Adrenal gland (tissue), 5 donors: ENCODE measurements around the gene LRP1B.

Source experiments
- CTCF ChIP-seq, 6 experiments: fragments of 450-650 bp in 4 of 6; fragments of 200-600 bp in 2 of 6; sonication (generic) in 1 of 6; IDR thresholded peaks; 1 replicate in 5 of 6; 2 replicates in 1 of 6; pipeline versions ENCODE4 v1.5.1 to v1.8.0; 2016 to 2021; ENCODE audit warnings: antibody characterized with exemption in 6 of 6, mild to moderate bottlenecking in 2 of 6, moderate library complexity in 1 of 6
- POLR2A ChIP-seq, 2 donors: fragments of 450-650 bp; IDR thresholded peaks; one replicate each; pipeline ENCODE4 v1.6.1; 2017; ENCODE audit warnings: antibody characterized with exemption in 2 of 2, mild to moderate bottlenecking in 2 of 2, moderate library complexity in 1 of 2
- donor health status: DM: no; HTN: no; CAD: no.

GRCh38 chr2:142119347-142119746 is 11.5 kb downstream of the LRP1B start:
- TF ChIP-seq CTCF (IDR thresholded peaks at IDR 0.05) (no peak), POLR2A (IDR thresholded peaks at IDR 0.05) (no peak)
